OCI-LY7 (cell line): ENCODE results near the gene HOXC9. TPM values are rescaled to one million over a fixed set of nuclear protein-coding genes. Genes with fewer than 3 reads are reported as not detected.

Experiments
- BruUV-seq: library from RNA; stranded (reverse); fragments of 400-500 nt; replicated peaks from 2 replicates; lab custom pipeline; 2021; lab: Mats Ljungman, UMichigan
- CTCF ChIA-PET: fragments of 300-600 bp; sonication (Branson Sonifier 250); formaldehyde crosslinking; loops from one replicate; lab custom pipeline; 2022; ENCODE audit warnings: antibody characterized with exemption; ENCODE audit not compliant: unreplicated experiment; lab: Charles Lee
- POLR2A ChIA-PET: fragments of 300-600 bp; sonication (Branson Sonifier 250); formaldehyde crosslinking; loops from one replicate; lab custom pipeline; 2022; ENCODE audit warnings: antibody characterized with exemption; lab: Charles Lee
- DNase-seq: peaks from one replicate; pipeline ENCODE4 v3.0.0-alpha.2; 2015; ENCODE audit warnings: low spot score
- H2AFZ ChIP-seq: fragments of 200-600 bp; sonication (generic), shearing (Covaris generic); 2 replicates; pipeline ENCODE4 v1.6.1; 2014; ENCODE audit warnings: mild to moderate bottlenecking, antibody characterized with exemption, low read length, moderate library complexity
- H3K27ac ChIP-seq: fragments of 200-600 bp; sonication (generic); 2 replicates; pipeline ENCODE4 v1.5.1; 2014; ENCODE audit warnings: mixed run types, low read depth, mild to moderate bottlenecking, moderate library complexity, low read length, inconsistent platforms; ENCODE audit not compliant: poor library complexity, severe bottlenecking
- H3K36me3 ChIP-seq: fragments of 200-600 bp; sonication (generic); 2 replicates; pipeline ENCODE4 v1.6.1; 2014; ENCODE audit warnings: mild to moderate bottlenecking, antibody characterized with exemption, low read length, moderate library complexity, mixed read lengths; ENCODE audit not compliant: insufficient read depth
- H3K4me1 ChIP-seq: fragments of 200-600 bp; sonication (generic); 2 replicates; pipeline ENCODE4 v1.5.1; 2014; ENCODE audit warnings: mild to moderate bottlenecking, low read length; ENCODE audit not compliant: insufficient read depth, poor library complexity, severe bottlenecking
- H3K4me2 ChIP-seq: fragments of 200-600 bp; sonication (generic); 2 replicates; pipeline ENCODE4 v1.6.1; 2014; ENCODE audit warnings: mild to moderate bottlenecking, low read length
- H3K4me3 ChIP-seq: fragments of 200-600 bp; sonication (generic); 2 replicates; pipeline ENCODE4 v1.5.1; 2014; ENCODE audit warnings: mild to moderate bottlenecking, low read depth, low read length; ENCODE audit not compliant: poor library complexity, severe bottlenecking
- H3K79me2 ChIP-seq: fragments of 200-600 bp; sonication (generic); 2 replicates; pipeline ENCODE4 v1.6.1; 2016; ENCODE audit warnings: low read depth, mild to moderate bottlenecking, low read length, moderate library complexity, mixed read lengths; ENCODE audit not compliant: insufficient read depth
- H3K9me2 ChIP-seq: fragments of 200-600 bp; sonication (generic); 2 replicates; pipeline ENCODE4 v1.6.1; 2016; ENCODE audit warnings: mild to moderate bottlenecking, low read length, mixed read lengths; ENCODE audit not compliant: insufficient read depth
- H3K9me3 ChIP-seq: fragments of 200-600 bp; sonication (generic); 2 replicates; pipeline ENCODE4 v1.6.1; 2014; ENCODE audit warnings: mild to moderate bottlenecking, mixed run types, low read length, mixed read lengths
- H4K20me1 ChIP-seq: fragments of 200-600 bp; sonication (generic); 2 replicates; pipeline ENCODE4 v1.6.1; 2014; ENCODE audit warnings: mild to moderate bottlenecking, antibody characterized with exemption, low read length, moderate library complexity, mixed read lengths; ENCODE audit not compliant: insufficient read depth
- CTCF ChIP-seq: fragments of 200-600 bp; sonication (generic); conservative IDR thresholded peaks from 2 replicates; pipeline ENCODE4 v1.5.1; 2014; ENCODE audit warnings: mild to moderate bottlenecking, antibody characterized with exemption, low read length, moderate library complexity, mixed read lengths
- EZH2phosphoT487 ChIP-seq: fragments of 200-600 bp; sonication (generic); IDR thresholded peaks from 2 replicates; pipeline ENCODE4 v1.6.1; 2018; ENCODE audit warnings: low read depth, borderline replicate concordance, mild to moderate bottlenecking, mixed run types, antibody characterized with exemption, low read length, moderate library complexity, mixed read lengths
- intact Hi-C: fragments of 100-400 bp; cut with micrococcal nuclease; formaldehyde crosslinking; loops from one replicate; pipeline ENCODE4 v1.10.0; 2022; ENCODE audit not compliant: unreplicated experiment
- total RNA-seq, 2 experiments: library from RNA; depleted of rRNA in 1 of 2; stranded (reverse); fragments of >200 nt in 1 of 2; shearing (Covaris generic) in 1 of 2; gene quantifications; 2 replicates each; pipeline ENCODE4 v1.2.3, GENCODE V29; 2014 to 2022

Gene HOXC9
- total RNA-seq, 2 experiments from 2014 or later, result 0.42 TPM; not detected in 1

GRCh38 chr12:53981634-53982565 is 18.1 kb upstream of the HOXC9 start:
- no peaks in the 10 kb centered on the region for H3K9me2 ChIP-seq
- ChIA-PET POLR2A (no interaction called here), CTCF (no interaction called here)
- no peak overlapping the region for H3K4me3 ChIP-seq
- BruUV-seq, result no TSS peak
- peak; percentile 39; the same call in 1 of the 2 replicates for TF ChIP-seq CTCF
- TF ChIP-seq EZH2phosphoT487, result no peak
- peaks cover 42% of the 10 kb centered on the region for H3K4me1 ChIP-seq
- no peaks in the 10 kb centered on the region for H3K79me2 ChIP-seq
- no peak for DNase-seq
- intact Hi-C loops, result loop anchor here (10.0 kb wide), 2 partner anchors 187 to 277 kb away; no protein-coding TSS in a partner anchor
- no peak overlapping the region for H3K27ac ChIP-seq
- no peaks in the 10 kb centered on the region for H3K36me3 ChIP-seq
- H2AFZ ChIP-seq, result no peak overlapping the region
- no peaks in the 10 kb centered on the region for H4K20me1 ChIP-seq
- H3K9me3 ChIP-seq, result no peaks in the 10 kb centered on the region
- no peak overlapping the region for H3K4me2 ChIP-seq

- TF ChIP-seq CTCF, result no peak
- TF ChIP-seq EZH2phosphoT487, result no peak
- H3K4me3 ChIP-seq, result no peak overlapping the region
- no peaks in the 10 kb centered on the region for H3K9me2 ChIP-seq
- no peaks in the 10 kb centered on the region for H3K9me3 ChIP-seq
- H3K79me2 ChIP-seq, result no peaks in the 10 kb centered on the region
- H3K4me2 ChIP-seq, result no peak overlapping the region
- H3K4me1 ChIP-seq, result peaks cover 41% of the 10 kb centered on the region
- no peaks in the 10 kb centered on the region for H4K20me1 ChIP-seq
- no TSS peak for BruUV-seq
- no peak for DNase-seq
- no peak overlapping the region for H3K27ac ChIP-seq
- H2AFZ ChIP-seq, result no peak overlapping the region
- H3K36me3 ChIP-seq, result no peaks in the 10 kb centered on the region
- ChIA-PET CTCF (no interaction called here), POLR2A (no interaction called here)
- intact Hi-C loops, result loop anchor here (10.0 kb wide), 2 partner anchors 188 to 278 kb away; no protein-coding TSS in a partner anchor
Measured at GRCh38 chr12:53982648-53983567, 17.1 kb upstream of the HOXC9 start.
